ENCODE results near the gene ZBTB42. TPM values are rescaled to one million over a fixed set of nuclear protein-coding genes. Genes with fewer than 3 reads are reported as not detected.

ZBTB42 gene
- polyA plus RNA-seq, 1 donor (not counting 4 experiments of a cell fraction or from before 2014, with no cell fraction given), result 0.50 TPM

GRCh38 chr14:104783484-104784217, 17.2 kb upstream of the ZBTB42 start:
- H3K27me3 ChIP-seq (ENCODE audit: control insufficient read depth, extremely low read depth, insufficient read depth, low read length), result no peaks in the 10 kb centered on the region
- no peak overlapping the region for H3K27ac ChIP-seq (ENCODE audit: control insufficient read depth, insufficient read depth, low read length)
- H3K4me1 ChIP-seq (ENCODE audit: control insufficient read depth, extremely low read depth, insufficient read depth, low read length), result no peaks in the 10 kb centered on the region
- no peak for FAIRE-seq
- dilution Hi-C loops (cut with MboI; ENCODE audit: extremely low pct_ligation_motif_present, low sequenced_read_pairs), result no loop called here
- H3K9ac ChIP-seq (ENCODE audit: control insufficient read depth, extremely low read depth, insufficient read depth, low read length), result no peak overlapping the region
- no peak overlapping the region for H3K4me3 ChIP-seq (ENCODE audit: control insufficient read depth in 2 of 3, extremely low read depth in 1 of 3, insufficient read depth in 2 of 3, low read depth in 1 of 3, low read length in 3 of 3)
- H4K20me1 ChIP-seq (ENCODE audit: control insufficient read depth, extremely low read depth, insufficient read depth, low read length), result peaks cover 7% of the 10 kb centered on the region
- DNase-seq (ENCODE audit: low read depth, low spot score), result no peak
- no peak for TF ChIP-seq EZH2 (IDR thresholded peaks at IDR 0.05; ENCODE audit: low read length)
- TF ChIP-seq, protein P1, sequence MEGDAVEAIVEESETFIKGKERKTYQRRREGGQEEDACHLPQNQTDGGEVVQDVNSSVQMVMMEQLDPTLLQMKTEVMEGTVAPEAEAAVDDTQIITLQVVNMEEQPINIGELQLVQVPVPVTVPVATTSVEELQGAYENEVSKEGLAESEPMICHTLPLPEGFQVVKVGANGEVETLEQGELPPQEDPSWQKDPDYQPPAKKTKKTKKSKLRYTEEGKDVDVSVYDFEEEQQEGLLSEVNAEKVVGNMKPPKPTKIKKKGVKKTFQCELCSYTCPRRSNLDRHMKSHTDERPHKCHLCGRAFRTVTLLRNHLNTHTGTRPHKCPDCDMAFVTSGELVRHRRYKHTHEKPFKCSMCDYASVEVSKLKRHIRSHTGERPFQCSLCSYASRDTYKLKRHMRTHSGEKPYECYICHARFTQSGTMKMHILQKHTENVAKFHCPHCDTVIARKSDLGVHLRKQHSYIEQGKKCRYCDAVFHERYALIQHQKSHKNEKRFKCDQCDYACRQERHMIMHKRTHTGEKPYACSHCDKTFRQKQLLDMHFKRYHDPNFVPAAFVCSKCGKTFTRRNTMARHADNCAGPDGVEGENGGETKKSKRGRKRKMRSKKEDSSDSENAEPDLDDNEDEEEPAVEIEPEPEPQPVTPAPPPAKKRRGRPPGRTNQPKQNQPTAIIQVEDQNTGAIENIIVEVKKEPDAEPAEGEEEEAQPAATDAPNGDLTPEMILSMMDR (optimal IDR thresholded peaks at IDR 0.05 in 1 of 3, IDR thresholded peaks at IDR 0.05 in 1 of 3, conservative IDR thresholded peaks at IDR 0.05 in 1 of 3; ENCODE audit: extremely low read depth in 1 of 3, insufficient read depth in 2 of 3, low read length in 3 of 3), result no peak
- peaks cover 8 to 11% of the 10 kb centered on the region in 2 experiments for H3K36me3 ChIP-seq (ENCODE audit: control insufficient read depth in 2 of 2, extremely low read depth in 1 of 2, insufficient read depth in 2 of 2, low read length in 2 of 2)
- no peak overlapping the region for H2AFZ ChIP-seq (ENCODE audit: control insufficient read depth, low read length)
- peaks cover 37% of the 10 kb centered on the region for H3K79me2 ChIP-seq (ENCODE audit: control insufficient read depth, insufficient read depth, low read length)
- H3K4me2 ChIP-seq (ENCODE audit: control insufficient read depth, extremely low read depth, insufficient read depth, low read depth, low read length), result no peak overlapping the region
- no peaks in the 10 kb centered on the region for H3K9me1 ChIP-seq (ENCODE audit: control insufficient read depth, extremely low read depth, insufficient read depth, low read length)
- no peaks in the 10 kb centered on the region for H3K9me3 ChIP-seq (ENCODE audit: control insufficient read depth, low read depth, low read length)

GRCh38 chr14:104784218-104784568, 16.7 kb upstream of the ZBTB42 start:
- H3K4me1 ChIP-seq (ENCODE audit: control insufficient read depth, extremely low read depth, insufficient read depth, low read length), result no peaks in the 10 kb centered on the region
- H3K4me3 ChIP-seq (ENCODE audit: control insufficient read depth in 2 of 3, extremely low read depth in 1 of 3, insufficient read depth in 2 of 3, low read depth in 1 of 3, low read length in 3 of 3), result no peak overlapping the region
- peaks cover 9% of the 10 kb centered on the region for H4K20me1 ChIP-seq (ENCODE audit: control insufficient read depth, extremely low read depth, insufficient read depth, low read length)
- no peak for DNase-seq (ENCODE audit: low read depth, low spot score)
- H3K79me2 ChIP-seq (ENCODE audit: control insufficient read depth, insufficient read depth, low read length), result peaks cover 42% of the 10 kb centered on the region
- H3K9ac ChIP-seq (ENCODE audit: control insufficient read depth, extremely low read depth, insufficient read depth, low read length), result no peak overlapping the region
- no peak overlapping the region for H3K4me2 ChIP-seq (ENCODE audit: control insufficient read depth, extremely low read depth, insufficient read depth, low read depth, low read length)
- H3K27ac ChIP-seq (ENCODE audit: control insufficient read depth, insufficient read depth, low read length), result no peak overlapping the region
- H3K9me3 ChIP-seq (ENCODE audit: control insufficient read depth, low read depth, low read length), result no peaks in the 10 kb centered on the region
- no peak overlapping the region for H2AFZ ChIP-seq (ENCODE audit: control insufficient read depth, low read length)
- H3K9me1 ChIP-seq (ENCODE audit: control insufficient read depth, extremely low read depth, insufficient read depth, low read length), result no peaks in the 10 kb centered on the region
- H3K27me3 ChIP-seq (ENCODE audit: control insufficient read depth, extremely low read depth, insufficient read depth, low read length), result no peaks in the 10 kb centered on the region
- H3K36me3 ChIP-seq (ENCODE audit: control insufficient read depth in 2 of 2, extremely low read depth in 1 of 2, insufficient read depth in 2 of 2, low read length in 2 of 2), result peaks cover 9 to 11% of the 10 kb centered on the region in 2 experiments
- FAIRE-seq, result no peak
- dilution Hi-C loops (cut with MboI; ENCODE audit: extremely low pct_ligation_motif_present, low sequenced_read_pairs), result no loop called here
- TF ChIP-seq, protein P1 (optimal IDR thresholded peaks at IDR 0.05 in 1 of 3, IDR thresholded peaks at IDR 0.05 in 1 of 3, conservative IDR thresholded peaks at IDR 0.05 in 1 of 3; ENCODE audit: extremely low read depth in 1 of 3, insufficient read depth in 2 of 3, low read length in 3 of 3), result no peak
- TF ChIP-seq EZH2 (IDR thresholded peaks at IDR 0.05; ENCODE audit: low read length), result no peak
